Nephron progenitor cell (in vitro differentiated cells): ENCODE results near the gene ELMO1.
A peak's percentile ranks its signal among the peaks of the same experiment; 100 is the strongest.

Source experiments
- DNase-seq: peaks from one replicate; pipeline ENCODE4 v3.0.0; 2021
- H3K27ac Mint-ChIP-seq: 2 replicates; pipeline ENCODE4 v1.8.0; 2021; ENCODE audit warnings: mild to moderate bottlenecking, moderate library complexity, mixed read lengths
- H3K27me3 Mint-ChIP-seq: 2 replicates; pipeline ENCODE4 v1.8.0; 2021; ENCODE audit warnings: mild to moderate bottlenecking, low read depth, mixed read lengths; ENCODE audit not compliant: poor library complexity
- H3K36me3 Mint-ChIP-seq: 2 replicates; pipeline ENCODE4 v1.8.0; 2021; ENCODE audit warnings: low read depth, mixed read lengths
- H3K4me1 Mint-ChIP-seq: 2 replicates; pipeline ENCODE4 v1.8.0; 2021; ENCODE audit warnings: mixed read lengths
- H3K4me3 Mint-ChIP-seq: 2 replicates; pipeline ENCODE4 v1.8.0; 2021; ENCODE audit warnings: mild to moderate bottlenecking, moderate library complexity, mixed read lengths
- H3K9me3 Mint-ChIP-seq: 2 replicates; pipeline ENCODE4 v1.8.0; 2021; ENCODE audit warnings: mild to moderate bottlenecking, moderate library complexity, mixed read lengths
- TF ChIP-seq, protein P1 (sequence below): fragments of 200-600 bp; sonication (generic); IDR thresholded peaks from 2 replicates; pipeline ENCODE4 v1.5.0; 2021; ENCODE audit warnings: antibody characterized with exemption

ELMO1 gene

GRCh38 chr7:36961097-36961496 is 487.6 kb downstream of the ELMO1 start:
- no peaks in the 10 kb centered on the region for H3K9me3 Mint-ChIP-seq
- TF ChIP-seq, protein P1, sequence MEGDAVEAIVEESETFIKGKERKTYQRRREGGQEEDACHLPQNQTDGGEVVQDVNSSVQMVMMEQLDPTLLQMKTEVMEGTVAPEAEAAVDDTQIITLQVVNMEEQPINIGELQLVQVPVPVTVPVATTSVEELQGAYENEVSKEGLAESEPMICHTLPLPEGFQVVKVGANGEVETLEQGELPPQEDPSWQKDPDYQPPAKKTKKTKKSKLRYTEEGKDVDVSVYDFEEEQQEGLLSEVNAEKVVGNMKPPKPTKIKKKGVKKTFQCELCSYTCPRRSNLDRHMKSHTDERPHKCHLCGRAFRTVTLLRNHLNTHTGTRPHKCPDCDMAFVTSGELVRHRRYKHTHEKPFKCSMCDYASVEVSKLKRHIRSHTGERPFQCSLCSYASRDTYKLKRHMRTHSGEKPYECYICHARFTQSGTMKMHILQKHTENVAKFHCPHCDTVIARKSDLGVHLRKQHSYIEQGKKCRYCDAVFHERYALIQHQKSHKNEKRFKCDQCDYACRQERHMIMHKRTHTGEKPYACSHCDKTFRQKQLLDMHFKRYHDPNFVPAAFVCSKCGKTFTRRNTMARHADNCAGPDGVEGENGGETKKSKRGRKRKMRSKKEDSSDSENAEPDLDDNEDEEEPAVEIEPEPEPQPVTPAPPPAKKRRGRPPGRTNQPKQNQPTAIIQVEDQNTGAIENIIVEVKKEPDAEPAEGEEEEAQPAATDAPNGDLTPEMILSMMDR: no peak
- DNase-seq: no peak
- H3K27me3 Mint-ChIP-seq: no peaks in the 10 kb centered on the region
- no peaks in the 10 kb centered on the region for H3K36me3 Mint-ChIP-seq
- peak overlapping the region; percentile 60 for H3K27ac Mint-ChIP-seq
- H3K4me3 Mint-ChIP-seq: no peak overlapping the region
- H3K4me1 Mint-ChIP-seq: peaks cover 31% of the 10 kb centered on the region

DNA sequence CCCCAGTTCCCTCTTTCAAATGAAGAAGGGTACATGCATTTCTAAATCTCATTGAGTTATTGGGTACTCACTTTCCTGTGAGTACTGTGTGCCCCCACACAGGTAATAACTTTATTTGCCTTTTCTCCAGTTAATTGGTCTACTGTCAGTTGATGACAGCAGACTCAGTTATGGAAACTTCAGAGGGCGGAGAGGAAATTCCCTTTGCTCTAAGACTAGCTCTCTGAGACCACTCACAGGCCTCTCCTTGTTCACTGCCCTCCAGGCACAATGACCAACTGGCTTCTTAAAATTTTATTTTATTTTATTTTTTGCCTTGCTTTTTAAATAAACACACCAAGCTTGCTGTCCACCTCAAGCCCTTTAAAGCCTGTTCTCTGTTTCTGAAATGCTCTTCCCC is 488.6 kb downstream of the ELMO1 start:
- Mint-ChIP-seq H3K36me3 (no peaks in the 10 kb centered on the region), H3K9me3 (no peaks in the 10 kb centered on the region), H3K4me1 (peaks cover 34% of the 10 kb centered on the region), H3K4me3 (no peak overlapping the region), H3K27me3 (peaks cover 3% of the 10 kb centered on the region), H3K27ac (peak overlapping the region; percentile 9)
- no peak for DNase-seq
- TF ChIP-seq, protein P1: no peak

- Mint-ChIP-seq H3K27me3 (peaks cover 3% of the 10 kb centered on the region), H3K4me1 (peaks cover 47% of the 10 kb centered on the region), H3K27ac (no peak overlapping the region), H3K36me3 (no peaks in the 10 kb centered on the region), H3K4me3 (no peak overlapping the region), H3K9me3 (no peaks in the 10 kb centered on the region)
- TF ChIP-seq, protein P1: no peak
- no peak for DNase-seq
These were observed 490.4 kb downstream of the ELMO1 start for GRCh38 chr7:36958111-36958733.

DNA sequence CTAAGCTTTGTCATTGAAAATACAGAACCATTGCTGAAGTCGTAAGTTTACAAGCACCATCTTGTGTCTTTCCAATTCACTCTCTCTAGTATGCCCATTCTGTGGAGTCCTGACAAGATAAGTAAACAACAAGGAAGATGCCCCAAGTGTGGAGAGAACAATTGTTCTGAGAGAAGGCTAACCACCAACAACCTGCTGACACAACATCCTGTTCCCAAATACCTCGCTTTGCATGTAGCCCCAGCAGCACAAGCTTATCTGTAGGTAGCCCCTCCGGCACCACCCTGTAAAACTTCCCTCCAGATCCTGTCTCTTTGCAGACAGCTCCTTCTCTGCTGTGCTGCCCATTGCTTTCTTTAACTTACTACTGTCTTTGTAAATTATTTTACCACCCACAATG is 491.0 kb downstream of the ELMO1 start:
- no peak overlapping the region for H3K4me3 Mint-ChIP-seq
- H3K4me1 Mint-ChIP-seq: peaks cover 45% of the 10 kb centered on the region
- H3K27me3 Mint-ChIP-seq: peaks cover 3% of the 10 kb centered on the region
- H3K36me3 Mint-ChIP-seq: no peaks in the 10 kb centered on the region
- no peak overlapping the region for H3K27ac Mint-ChIP-seq
- H3K9me3 Mint-ChIP-seq: no peaks in the 10 kb centered on the region
- TF ChIP-seq, protein P1: no peak
- DNase-seq: no peak

GRCh38 chr7:36956814-36957213 is 491.9 kb downstream of the ELMO1 start:
- H3K9me3 Mint-ChIP-seq: no peaks in the 10 kb centered on the region
- no peak overlapping the region for H3K27ac Mint-ChIP-seq
- H3K4me1 Mint-ChIP-seq: peaks cover 42% of the 10 kb centered on the region
- peaks cover 7% of the 10 kb centered on the region for H3K27me3 Mint-ChIP-seq
- DNase-seq: no peak
- H3K36me3 Mint-ChIP-seq: no peaks in the 10 kb centered on the region
- no peak overlapping the region for H3K4me3 Mint-ChIP-seq
- TF ChIP-seq, protein P1: no peak

DNA sequence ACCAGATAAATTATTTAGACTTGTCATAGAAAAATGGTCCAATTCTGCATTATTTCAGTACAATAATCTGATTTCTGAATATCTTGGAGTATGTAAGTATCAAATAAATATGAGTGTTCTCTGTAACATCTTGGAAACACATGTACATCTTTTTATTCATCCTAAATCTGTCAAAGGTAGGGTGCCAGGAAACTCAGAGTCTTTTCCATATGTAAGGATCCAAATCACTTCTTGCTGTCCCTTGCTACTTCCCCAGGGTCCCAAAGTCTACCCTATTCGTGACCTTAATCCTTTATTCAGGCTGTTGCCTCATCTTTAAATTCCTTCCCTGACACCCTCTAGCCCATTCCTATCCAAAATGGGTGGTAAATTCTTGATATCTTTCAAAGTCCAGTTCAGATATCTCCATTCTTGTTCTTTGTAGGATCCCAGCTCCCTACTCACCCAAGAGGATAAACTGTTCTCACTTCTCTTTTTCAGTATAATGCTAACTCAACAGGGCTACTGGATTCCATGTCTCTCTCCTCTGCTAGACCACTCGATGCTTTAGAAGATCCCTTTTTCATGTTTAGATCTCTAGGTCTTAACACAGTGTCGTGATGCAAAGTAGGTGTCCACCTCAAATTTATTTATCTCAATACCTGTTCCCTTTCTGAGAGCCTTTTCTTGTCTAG is 493.1 kb downstream of the ELMO1 start:
- Mint-ChIP-seq H3K4me1 (peaks cover 32% of the 10 kb centered on the region), H3K9me3 (no peaks in the 10 kb centered on the region), H3K27ac (no peak overlapping the region), H3K4me3 (no peak overlapping the region), H3K27me3 (peaks cover 7% of the 10 kb centered on the region), H3K36me3 (no peaks in the 10 kb centered on the region)
- DNase-seq: no peak
- TF ChIP-seq, protein P1: no peak
